HEK293T (cell line): ENCODE results near the gene PHKB.

Source experiments
- BHLHE40 ChIP-seq: fragments of 450-650 bp; IDR thresholded peaks from 2 replicates; pipeline ENCODE4 v1.6.1; 2016; ENCODE audit warnings: mild to moderate bottlenecking, moderate library complexity, borderline replicate concordance
- ELF4 ChIP-seq: fragments of 450-650 bp; IDR thresholded peaks from 2 replicates; pipeline ENCODE4 v1.6.1; 2017; ENCODE audit warnings: antibody characterized with exemption
- FOXK2 ChIP-seq: fragments of 450-650 bp; IDR thresholded peaks from 2 replicates; pipeline ENCODE4 v1.6.1; 2016; ENCODE audit warnings: mild to moderate bottlenecking
- NFRKB ChIP-seq: fragments of 450-650 bp; IDR thresholded peaks from 2 replicates; pipeline ENCODE4 v1.6.1; 2016; ENCODE audit warnings: mild to moderate bottlenecking, moderate library complexity
- SP1 ChIP-seq: fragments of 450-650 bp; IDR thresholded peaks from 2 replicates; pipeline ENCODE4 v1.6.1; 2017
- SUZ12 ChIP-seq: fragments of 450-650 bp; IDR thresholded peaks from 2 replicates; pipeline ENCODE4 v1.6.1; 2016; ENCODE audit warnings: mild to moderate bottlenecking

DNA sequence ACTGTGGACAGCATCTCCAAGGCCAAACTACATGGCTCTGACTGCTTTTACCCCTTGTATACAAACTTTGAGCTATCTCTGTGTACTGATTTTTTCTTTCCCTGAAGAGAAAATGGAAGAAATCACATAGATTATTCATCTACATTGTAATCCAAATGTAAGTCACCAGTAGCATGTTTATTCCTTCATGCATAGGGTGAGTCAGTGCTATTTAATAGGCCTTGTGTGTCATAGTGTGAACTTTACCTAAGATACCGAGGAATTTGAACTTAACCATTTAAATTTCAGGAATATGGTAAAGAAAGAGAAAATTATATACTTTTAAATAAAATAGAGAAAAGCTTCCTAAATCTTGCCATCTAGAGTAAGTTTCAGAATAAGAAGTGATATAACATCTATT is 16.5 kb downstream of the PHKB start:
- TF ChIP-seq FOXK2, result no peak
- no peak for TF ChIP-seq ELF4
- TF ChIP-seq SP1, result no peak
- TF ChIP-seq NFRKB, result no peak
- TF ChIP-seq BHLHE40, result no peak
- no peak for TF ChIP-seq SUZ12
